Mesothelial cell of epicardium (in vitro differentiated cells): ENCODE results near the gene CBFB. TPM values are rescaled to one million over a fixed set of nuclear protein-coding genes. Genes with fewer than 3 reads are reported as not detected.

ENCODE experiments used
- DNase-seq, 2 experiments: peaks; one replicate each; pipeline ENCODE4 v3.0.0; 2021; ENCODE audit warnings: low spot score in 2 of 2; ENCODE audit not compliant: unreplicated experiment in 2 of 2
- H3K27ac Mint-ChIP-seq: 2 replicates; pipeline ENCODE4 v1.8.0; 2021; ENCODE audit warnings: mixed read lengths
- H3K27me3 Mint-ChIP-seq: 2 replicates; pipeline ENCODE4 v1.8.0; 2021; ENCODE audit warnings: low read depth, mixed read lengths
- H3K36me3 Mint-ChIP-seq: 2 replicates; pipeline ENCODE4 v1.8.0; 2021; ENCODE audit warnings: mixed read lengths
- H3K4me1 Mint-ChIP-seq: 2 replicates; pipeline ENCODE4 v1.8.0; 2021; ENCODE audit warnings: mixed read lengths
- H3K4me3 Mint-ChIP-seq: 2 replicates; pipeline ENCODE4 v1.8.0; 2021; ENCODE audit warnings: mild to moderate bottlenecking, moderate library complexity, mixed read lengths
- H3K9me3 Mint-ChIP-seq: 2 replicates; pipeline ENCODE4 v1.8.0; 2021; ENCODE audit warnings: mixed read lengths
- total RNA-seq: library from RNA; stranded (reverse); gene quantifications from 3 replicates; pipeline ENCODE4 v1.2.1, GENCODE V29; 2021
- TF ChIP-seq, protein P1 (sequence below): fragments of 200-600 bp; sonication (generic); IDR thresholded peaks from one replicate; pipeline ENCODE4 v1.5.0; 2021; ENCODE audit warnings: antibody characterized with exemption; ENCODE audit not compliant: unreplicated experiment

Gene CBFB
- total RNA-seq, 1 donor from 2014 or later, result 74.6 TPM

DNA sequence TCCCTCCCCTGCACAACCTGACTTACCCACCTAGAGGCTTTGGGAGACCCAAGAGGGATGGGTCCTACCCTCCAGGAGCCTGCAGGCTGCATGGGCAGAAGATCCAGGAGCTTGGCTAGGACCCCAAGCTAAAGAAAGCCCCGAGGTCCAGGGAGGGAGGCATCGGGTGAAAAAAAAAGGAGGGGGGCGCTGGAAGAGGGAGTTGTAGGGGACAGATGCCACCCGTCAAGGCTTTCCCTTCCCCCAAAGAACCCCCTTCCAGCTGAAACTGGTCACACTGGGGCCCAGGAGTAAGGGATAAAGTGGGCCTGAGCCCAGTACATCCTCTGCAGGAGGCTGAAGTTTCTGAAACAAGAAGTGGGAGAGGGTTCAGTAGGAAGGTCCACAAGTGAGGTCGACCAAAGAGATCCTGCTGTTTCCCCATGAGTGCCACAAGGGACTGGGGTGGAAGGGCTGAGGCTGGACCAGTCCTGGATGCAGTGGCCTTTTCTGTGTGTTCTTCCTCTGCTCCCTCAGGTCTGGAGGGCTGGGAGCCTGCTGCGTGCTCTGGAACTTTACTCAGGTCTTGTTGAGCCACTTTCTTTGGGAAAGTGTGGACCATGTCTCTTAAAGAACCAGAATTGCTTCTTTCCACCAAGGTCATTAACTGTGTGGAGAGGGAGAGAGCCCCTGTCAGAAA, 14.2 kb upstream of the CBFB start:
- Mint-ChIP-seq H3K36me3 (no peaks in the 10 kb centered on the region), H3K4me1 (peaks cover 26% of the 10 kb centered on the region), H3K9me3 (no peaks in the 10 kb centered on the region), H3K27me3 (no peaks in the 10 kb centered on the region), H3K27ac (no peak overlapping the region), H3K4me3 (peak overlapping the region; percentile 67)
- DNase-seq, result no peak
- TF ChIP-seq, protein P1, sequence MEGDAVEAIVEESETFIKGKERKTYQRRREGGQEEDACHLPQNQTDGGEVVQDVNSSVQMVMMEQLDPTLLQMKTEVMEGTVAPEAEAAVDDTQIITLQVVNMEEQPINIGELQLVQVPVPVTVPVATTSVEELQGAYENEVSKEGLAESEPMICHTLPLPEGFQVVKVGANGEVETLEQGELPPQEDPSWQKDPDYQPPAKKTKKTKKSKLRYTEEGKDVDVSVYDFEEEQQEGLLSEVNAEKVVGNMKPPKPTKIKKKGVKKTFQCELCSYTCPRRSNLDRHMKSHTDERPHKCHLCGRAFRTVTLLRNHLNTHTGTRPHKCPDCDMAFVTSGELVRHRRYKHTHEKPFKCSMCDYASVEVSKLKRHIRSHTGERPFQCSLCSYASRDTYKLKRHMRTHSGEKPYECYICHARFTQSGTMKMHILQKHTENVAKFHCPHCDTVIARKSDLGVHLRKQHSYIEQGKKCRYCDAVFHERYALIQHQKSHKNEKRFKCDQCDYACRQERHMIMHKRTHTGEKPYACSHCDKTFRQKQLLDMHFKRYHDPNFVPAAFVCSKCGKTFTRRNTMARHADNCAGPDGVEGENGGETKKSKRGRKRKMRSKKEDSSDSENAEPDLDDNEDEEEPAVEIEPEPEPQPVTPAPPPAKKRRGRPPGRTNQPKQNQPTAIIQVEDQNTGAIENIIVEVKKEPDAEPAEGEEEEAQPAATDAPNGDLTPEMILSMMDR, result no peak

GRCh38 chr16:67015313-67015731, 13.6 kb upstream of the CBFB start:
- H3K36me3 Mint-ChIP-seq, result no peaks in the 10 kb centered on the region
- no peak overlapping the region for H3K27ac Mint-ChIP-seq
- H3K27me3 Mint-ChIP-seq, result no peaks in the 10 kb centered on the region
- H3K4me1 Mint-ChIP-seq, result peaks cover 26% of the 10 kb centered on the region
- DNase-seq, result no peak
- no peaks in the 10 kb centered on the region for H3K9me3 Mint-ChIP-seq
- no peak overlapping the region for H3K4me3 Mint-ChIP-seq
- TF ChIP-seq, protein P1, result no peak

- Mint-ChIP-seq H3K27ac (no peak overlapping the region), H3K9me3 (no peaks in the 10 kb centered on the region), H3K4me1 (peaks cover 28% of the 10 kb centered on the region), H3K4me3 (no peak overlapping the region), H3K27me3 (no peaks in the 10 kb centered on the region), H3K36me3 (no peaks in the 10 kb centered on the region)
- no peak for DNase-seq
- TF ChIP-seq, protein P1, result no peak
Measured at GRCh38 chr16:67016143-67016542, 12.8 kb upstream of the CBFB start.

DNA sequence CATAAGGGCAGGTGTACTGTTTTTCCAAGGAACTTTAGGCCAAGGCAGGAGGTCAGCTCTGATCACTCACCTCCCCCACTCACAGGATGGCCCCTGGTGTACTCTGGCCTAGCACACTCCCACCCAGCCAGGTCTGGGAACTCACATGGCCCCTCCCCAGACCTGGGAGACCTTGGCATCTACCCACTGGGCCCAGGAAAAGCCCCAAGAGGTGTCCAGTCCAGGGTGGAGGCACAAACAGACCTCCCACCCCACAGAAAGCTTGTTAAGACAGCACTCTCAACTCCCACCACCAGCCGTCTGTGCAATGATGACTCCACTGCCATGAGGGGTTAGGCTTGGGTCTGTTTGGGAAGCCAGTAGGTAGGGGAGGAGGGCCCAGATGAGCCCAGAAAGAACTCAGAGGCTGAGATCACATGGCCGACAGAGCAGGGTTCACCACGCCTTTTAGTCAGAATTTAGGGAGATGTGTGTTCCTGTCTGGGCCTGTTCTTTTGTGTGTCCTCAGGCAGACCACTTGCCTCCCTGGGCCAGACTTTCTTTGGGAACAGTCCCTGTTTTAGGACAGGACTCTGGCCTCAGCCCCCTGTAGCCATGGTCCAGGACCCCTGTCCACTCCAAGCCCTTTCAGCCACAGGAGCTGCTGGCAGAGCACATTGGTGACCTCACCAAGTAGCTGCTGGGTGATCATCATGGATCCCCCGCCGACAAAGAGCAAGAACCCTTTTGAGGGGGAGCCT, 12.1 kb upstream of the CBFB start:
- DNase-seq, result no peak
- Mint-ChIP-seq H3K4me1 (peaks cover 28% of the 10 kb centered on the region), H3K27me3 (no peaks in the 10 kb centered on the region), H3K27ac (no peak overlapping the region), H3K4me3 (no peak overlapping the region), H3K36me3 (no peaks in the 10 kb centered on the region), H3K9me3 (no peaks in the 10 kb centered on the region)
- TF ChIP-seq, protein P1, result no peak

DNA sequence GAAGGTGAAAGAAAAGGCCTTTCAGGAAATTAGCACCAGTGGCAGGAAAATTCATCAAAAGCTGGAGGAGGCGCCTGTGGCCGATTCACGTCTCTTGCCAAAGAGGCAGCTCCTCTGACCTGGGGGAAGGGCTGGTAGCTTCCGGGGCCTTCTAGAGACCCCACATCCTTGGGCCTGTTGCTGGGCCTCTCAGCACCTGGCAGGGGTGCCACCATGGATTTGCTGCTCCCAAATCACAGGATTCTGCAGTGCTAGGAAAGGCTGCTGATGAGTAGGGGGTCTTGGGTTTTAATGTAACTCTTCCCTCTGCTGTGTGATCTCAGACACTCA, 11.6 kb upstream of the CBFB start:
- Mint-ChIP-seq H3K27me3 (no peaks in the 10 kb centered on the region), H3K4me3 (no peak overlapping the region), H3K36me3 (no peaks in the 10 kb centered on the region), H3K27ac (no peak overlapping the region), H3K9me3 (no peaks in the 10 kb centered on the region), H3K4me1 (peaks cover 29% of the 10 kb centered on the region)
- TF ChIP-seq, protein P1, result no peak
- no peak for DNase-seq
